Cardiac muscle cell (in vitro differentiated cells and primary cell): Measurements from ENCODE around the gene TLCD1. TPM values are rescaled to one million over a fixed set of nuclear protein-coding genes. Genes with fewer than 3 reads are reported as not detected.
A peak's percentile ranks its signal among the peaks of the same experiment; 100 is the strongest.

Experiments
- DNase-seq, 2 donors: peaks; one replicate each; pipeline versions ENCODE4 v3.0.0 to v3.0.0-alpha.2; 2010 to 2017; ENCODE audit warnings: low read depth in 1 of 2, low spot score in 1 of 2
- H3K27ac ChIP-seq: fragments of 200-600 bp; sonication (generic); 2 replicates; pipeline ENCODE4 v1.5.1; 2016
- H3K27me3 ChIP-seq: fragments of 200-600 bp; sonication (generic); 2 replicates; pipeline ENCODE4 v1.6.0; 2016; ENCODE audit warnings: control low read depth
- H3K36me3 ChIP-seq: fragments of 200-600 bp; sonication (generic); 2 replicates; pipeline ENCODE4 v1.5.1; 2016; ENCODE audit warnings: control low read depth
- H3K4me1 ChIP-seq: fragments of 200-600 bp; sonication (generic); 2 replicates; pipeline ENCODE4 v1.8.1; 2017; ENCODE audit warnings: low read depth, mild to moderate bottlenecking, mixed run types
- H3K4me3 ChIP-seq: fragments of 200-600 bp; sonication (generic); 2 replicates; pipeline ENCODE4 v1.5.1; 2016; ENCODE audit warnings: mild to moderate bottlenecking
- H3K9me3 ChIP-seq: fragments of 200-600 bp; sonication (generic); 2 replicates; pipeline ENCODE4 v1.5.1; 2017; ENCODE audit warnings: low read depth, mild to moderate bottlenecking, control low read depth
- CTCF ChIP-seq: IDR thresholded peaks from 2 replicates; pipeline ENCODE4 v1.5.1; 2012; ENCODE audit warnings: low read depth, mild to moderate bottlenecking, low read length
- polyA plus RNA-seq: library from polyadenylated mRNA; unstranded; fragments of >200 nt; fragmentation: Nextera tagmentation; extraction: Ambion mirVana; gene quantifications from 2 replicates; pipeline ENCODE4 v1.2.1, GENCODE V29; 2016
- total RNA-seq: library from RNA; depleted of rRNA; stranded (reverse); fragments of >200 nt; gene quantifications from 2 replicates; pipeline ENCODE4 v1.2.3, GENCODE V29; 2016

The TLCD1 gene
- total and polyA plus RNA-seq, 2 experiments from 2014 or later, result 3.0 to 15.4 TPM

DNA sequence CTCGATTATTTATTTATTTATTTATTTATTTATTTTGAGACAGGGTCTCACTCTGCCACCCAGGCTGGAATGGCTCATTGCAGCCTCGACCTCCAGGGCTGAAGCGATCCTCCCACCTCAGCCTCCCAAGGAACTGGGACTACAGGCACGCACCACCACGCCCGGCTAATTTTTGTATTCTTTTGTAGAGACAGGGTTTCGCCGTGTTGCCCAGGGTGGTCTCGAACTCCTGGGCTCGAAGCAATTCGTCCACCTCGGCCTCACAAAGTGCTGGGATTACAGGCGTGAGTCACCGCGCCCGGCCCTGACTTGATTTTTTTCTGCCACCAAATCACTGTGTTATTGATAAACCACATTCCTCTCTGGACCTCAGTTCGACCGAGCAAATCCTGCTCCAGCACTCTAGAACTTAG is 7.0 kb downstream of the TLCD1 start:
- peak overlapping the region; percentile 88 for H3K4me3 ChIP-seq
- no peak for DNase-seq
- peak overlapping the region; percentile 90 for H3K27ac ChIP-seq
- H3K36me3 ChIP-seq, result peaks cover 29% of the 10 kb centered on the region
- no peak for TF ChIP-seq CTCF
- H3K27me3 ChIP-seq, result no peaks in the 10 kb centered on the region
- H3K9me3 ChIP-seq, result no peaks in the 10 kb centered on the region
- H3K4me1 ChIP-seq, result peaks cover 21% of the 10 kb centered on the region

DNA sequence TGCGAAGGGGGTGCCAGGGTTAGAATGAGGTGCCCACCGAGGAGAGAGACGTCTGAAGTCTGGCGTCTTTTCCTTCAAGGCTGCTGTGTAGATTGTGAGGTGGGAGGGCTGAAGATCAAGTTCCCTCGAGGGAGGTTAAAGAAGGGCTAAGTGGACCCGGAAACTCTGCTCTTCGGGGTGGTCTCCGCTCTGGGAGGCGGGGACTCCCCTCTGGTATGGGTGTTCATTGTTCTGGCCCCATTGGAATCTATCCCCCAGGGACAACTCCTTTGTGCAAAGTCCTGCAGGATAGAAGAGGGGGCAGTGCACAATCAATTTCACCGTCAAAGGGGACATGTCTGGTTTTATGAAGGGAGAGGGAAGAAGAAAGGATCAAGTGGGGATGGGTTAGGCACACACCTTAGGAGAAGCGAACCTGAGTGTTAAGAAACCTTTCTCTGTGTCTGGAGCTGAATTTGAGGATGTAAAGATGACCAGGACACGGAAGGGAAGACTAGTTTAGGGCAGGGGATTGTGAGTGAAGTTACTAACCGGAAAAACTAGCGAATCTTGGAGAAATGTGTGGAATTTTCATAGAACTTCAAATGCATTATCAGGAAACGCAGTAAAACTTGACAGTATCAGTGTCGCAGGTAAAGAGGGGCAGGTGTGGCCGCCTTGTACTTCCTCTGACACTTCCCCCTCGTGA is 7.6 kb downstream of the TLCD1 start:
- peak overlapping the region; percentile 90 for H3K27ac ChIP-seq
- H3K36me3 ChIP-seq, result peaks cover 28% of the 10 kb centered on the region
- no peaks in the 10 kb centered on the region for H3K9me3 ChIP-seq
- no peak for TF ChIP-seq CTCF
- peak overlapping the region; percentile 50 for H3K4me3 ChIP-seq
- DNase-seq, result peak; percentile 61 to 67
- peaks cover 21% of the 10 kb centered on the region for H3K4me1 ChIP-seq
- no peaks in the 10 kb centered on the region for H3K27me3 ChIP-seq

GRCh38 chr17:28717578-28718332 is 8.3 kb downstream of the TLCD1 start, which contains the start of gene RAB34:
TSS of gene RAB34 (minus strand) at chr17:28717868. CDS start at chr17:28717266, 602 bp downstream.
- TF ChIP-seq CTCF, result peak; percentile 26
- H3K9me3 ChIP-seq, result no peaks in the 10 kb centered on the region
- DNase-seq, result peak; percentile 94 to 97
- peak within 1 kb of the TSS; percentile 90 for H3K27ac ChIP-seq
- H3K4me3 ChIP-seq, result peak within 1 kb of the TSS; percentile 50
- peaks cover 24% of the 10 kb centered on the region for H3K36me3 ChIP-seq
- peaks cover 21% of the 10 kb centered on the region for H3K4me1 ChIP-seq
- no peaks in the 10 kb centered on the region for H3K27me3 ChIP-seq

GRCh38 chr17:28716740-28717577 is 9.1 kb downstream of the TLCD1 start:
- Histone ChIP-seq H3K36me3 (peaks cover 24% of the 10 kb centered on the region), H3K4me3 (peak overlapping the region; percentile 50), H3K27ac (peak overlapping the region; percentile 90), H3K9me3 (no peaks in the 10 kb centered on the region), H3K27me3 (no peaks in the 10 kb centered on the region), H3K4me1 (peaks cover 24% of the 10 kb centered on the region)
- no peak for TF ChIP-seq CTCF
- DNase-seq, result peak; percentile 51 to 54

- Histone ChIP-seq H3K4me3 (no peak overlapping the region), H3K4me1 (peaks cover 20% of the 10 kb centered on the region), H3K9me3 (no peaks in the 10 kb centered on the region), H3K27me3 (no peaks in the 10 kb centered on the region), H3K36me3 (peaks cover 13% of the 10 kb centered on the region), H3K27ac (no peak overlapping the region)
- no peak for TF ChIP-seq CTCF
- no peak for DNase-seq
These were observed 10.8 kb downstream of the TLCD1 start for GRCh38 chr17:28715217-28715616.
